CD4-positive, alpha-beta T cell (primary cell): ENCODE data around the gene MX2. TPM values are rescaled to one million over a fixed set of nuclear protein-coding genes. Genes with fewer than 3 reads are reported as not detected.

Source experiments
- ATAC-seq: fragments of 200-7000 bp; cut with Tn5 transposase; one replicate; pipeline ENCODE4 v1.10.0; 2022; ENCODE audit warnings: mild to moderate bottlenecking; ENCODE audit not compliant: poor library complexity
- CTCF ChIA-PET: fragments of 350-600 bp; sonication (Branson Sonifier 250); formaldehyde crosslinking; loops from one replicate; lab custom pipeline; 2021; ENCODE audit warnings: antibody characterized with exemption, inconsistent platforms; lab: Charles Lee
- POLR2A ChIA-PET: fragments of 350-600 bp; sonication (Branson Sonifier 250); formaldehyde crosslinking; loops from one replicate; lab custom pipeline; 2021; ENCODE audit warnings: antibody characterized with exemption, inconsistent platforms; lab: Charles Lee
- DNase-seq, 14 experiments: peaks; one replicate each; pipeline ENCODE4 v3.0.0-alpha.2; 2013 to 2020; ENCODE audit warnings: mixed read lengths in 2 of 14
- H3K27ac ChIP-seq, 2 donors: one replicate each; pipeline versions ENCODE4 v1.5.1 to v1.7.0; 2013; ENCODE audit warnings: low read length in 2 of 2, low read depth in 1 of 2, mild to moderate bottlenecking in 1 of 2
- H3K27me3 ChIP-seq, 2 experiments: 1 replicate in 1 of 2; 2 replicates in 1 of 2; pipeline versions ENCODE4 v1.6.1 to v1.7.0; 2013; ENCODE audit warnings: low read length in 2 of 2, control low read depth in 1 of 2, mild to moderate bottlenecking in 1 of 2, moderate library complexity in 1 of 2; ENCODE audit not compliant: insufficient read depth in 2 of 2, control insufficient read depth in 1 of 2
- H3K36me3 ChIP-seq: one replicate; pipeline ENCODE4 v1.6.1; 2013; ENCODE audit warnings: low read length, control low read depth; ENCODE audit not compliant: insufficient read depth
- H3K4me1 ChIP-seq: one replicate; pipeline ENCODE4 v1.6.1; 2013; ENCODE audit warnings: low read length, control low read depth; ENCODE audit not compliant: insufficient read depth
- H3K4me3 ChIP-seq: one replicate; pipeline ENCODE4 v1.5.1; 2013; ENCODE audit warnings: mild to moderate bottlenecking, low read length, moderate library complexity
- H3K9me3 ChIP-seq, 2 experiments: 1 replicate in 1 of 2; 2 replicates in 1 of 2; pipeline versions ENCODE4 v1.6.1 to v1.7.0; 2013; ENCODE audit warnings: low read length in 2 of 2, mild to moderate bottlenecking in 2 of 2, control low read depth in 1 of 2, moderate library complexity in 1 of 2; ENCODE audit not compliant: control insufficient read depth in 1 of 2, insufficient read depth in 1 of 2
- H3K27ac Mint-ChIP-seq: one replicate; pipeline ENCODE4 v1.8.0; 2020; ENCODE audit warnings: mixed read lengths
- H3K27me3 Mint-ChIP-seq: one replicate; pipeline ENCODE4 v1.8.0; 2021; ENCODE audit warnings: mixed read lengths
- H3K36me3 Mint-ChIP-seq: one replicate; pipeline ENCODE4 v1.8.0; 2021; ENCODE audit warnings: low read depth, mixed read lengths
- H3K4me1 Mint-ChIP-seq: one replicate; pipeline ENCODE4 v1.8.0; 2021; ENCODE audit warnings: low read depth, mixed read lengths
- H3K4me3 Mint-ChIP-seq: one replicate; pipeline ENCODE4 v1.8.0; 2020; ENCODE audit warnings: mild to moderate bottlenecking, mixed read lengths
- H3K9me3 Mint-ChIP-seq: one replicate; pipeline ENCODE4 v1.8.0; 2020; ENCODE audit warnings: mixed read lengths
- CTCF ChIP-seq: fragments of 200-600 bp; IDR thresholded peaks from one replicate; pipeline ENCODE4 v1.8.0; 2022; ENCODE audit warnings: antibody characterized with exemption, mild to moderate bottlenecking
- intact Hi-C, 2 experiments: fragments of 100-400 bp; cut with DNase I in 1 of 2; cut with micrococcal nuclease in 1 of 2; formaldehyde crosslinking; loops; one replicate each; pipeline versions ENCODE4 v1.15.1 to v1.9.0; 2023 to 2025; cut with DNase I, micrococcal nuclease
- total RNA-seq, 174 experiments: library from RNA in 2 of 174; stranded (reverse) in 2 of 174; gene quantifications; one replicate each; pipeline ENCODE4 v1.2.3 and lab custom pipeline; 2021 to 2026

The MX2 gene
- total RNA-seq, 2 experiments from 2014 or later: 77.8 to 87.1 TPM

DNA sequence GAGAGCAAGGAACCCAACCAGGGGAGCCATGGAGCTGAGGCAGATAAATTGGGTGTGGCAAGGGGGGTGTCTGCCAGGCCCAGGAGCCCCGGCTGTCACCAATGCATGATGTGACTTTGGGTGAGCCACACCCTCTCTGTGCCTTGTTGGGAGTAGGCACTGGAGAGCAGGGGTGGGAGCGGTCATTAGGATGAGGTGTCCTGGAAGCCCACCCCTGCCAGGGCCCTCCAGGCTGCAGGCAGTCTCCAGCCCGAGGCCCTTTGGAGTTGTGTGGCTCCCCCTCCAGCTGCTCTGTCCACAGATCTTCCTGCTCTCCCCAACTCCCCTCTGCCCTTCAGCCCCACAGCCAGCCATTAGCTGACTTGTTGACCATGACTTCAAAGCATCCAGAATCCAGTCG lies 11.4 kb downstream of the MX2 start:
- ATAC-seq: no peak
- H3K9me3 Mint-ChIP-seq: no peaks in the 10 kb centered on the region
- H3K4me3 Mint-ChIP-seq: no peak overlapping the region
- no peaks in the 10 kb centered on the region for H3K27me3 ChIP-seq
- no peak for DNase-seq
- intact Hi-C loops: loop anchor here (5.0 to 10.0 kb wide), 3 partner anchors 34 to 91 kb away; no protein-coding TSS in a partner anchor
- peaks cover 54% of the 10 kb centered on the region for H3K4me1 ChIP-seq
- H3K27ac ChIP-seq: no peak overlapping the region
- ChIA-PET CTCF (interaction anchor here (1.7 kb wide), 1 partner anchor 90 kb away, joined by 8 read pairs; no protein-coding TSS in a partner anchor), POLR2A (interaction anchor here (2.1 to 6.6 kb wide), 2 partner anchors 11 to 53 kb away, joined by 11 to 71 read pairs; partner anchors contain the start of genes MX1 and MX2)
- peaks cover 60% of the 10 kb centered on the region for H3K4me1 Mint-ChIP-seq
- no peak overlapping the region for H3K4me3 ChIP-seq
- H3K36me3 ChIP-seq: peaks cover 51% of the 10 kb centered on the region
- no peak overlapping the region for H3K27ac Mint-ChIP-seq
- no peaks in the 10 kb centered on the region for H3K27me3 Mint-ChIP-seq
- TF ChIP-seq CTCF: no peak
- H3K36me3 Mint-ChIP-seq: peaks cover 68% of the 10 kb centered on the region
- no peaks in the 10 kb centered on the region for H3K9me3 ChIP-seq

DNA sequence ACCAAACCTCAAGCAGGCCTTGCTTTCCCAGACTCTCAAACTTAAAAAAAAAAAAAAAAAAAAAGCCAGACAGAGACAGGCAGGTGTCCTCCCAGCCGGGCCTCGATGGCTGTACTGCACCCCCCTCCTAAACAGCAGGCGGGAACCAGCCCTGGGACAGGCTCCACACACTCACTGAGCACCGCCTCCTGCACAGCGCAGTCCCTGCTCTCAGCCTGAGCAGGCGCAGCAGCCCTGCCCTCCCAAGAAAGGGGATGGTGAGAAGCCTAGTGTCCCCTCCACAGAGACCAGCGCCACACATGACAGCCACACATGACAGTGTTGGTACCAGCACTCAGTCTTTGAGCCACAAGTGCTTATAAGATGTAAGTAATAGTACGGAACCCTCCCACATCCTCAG lies 11.9 kb downstream of the MX2 start:
- Mint-ChIP-seq H3K27me3 (no peaks in the 10 kb centered on the region), H3K4me3 (no peak overlapping the region), H3K36me3 (peaks cover 68% of the 10 kb centered on the region), H3K27ac (no peak overlapping the region), H3K9me3 (no peaks in the 10 kb centered on the region), H3K4me1 (peaks cover 55% of the 10 kb centered on the region)
- H3K36me3 ChIP-seq: peaks cover 52% of the 10 kb centered on the region
- ChIA-PET POLR2A (interaction anchor here (2.1 to 6.6 kb wide), 2 partner anchors 12 to 52 kb away, joined by 11 to 71 read pairs; partner anchors contain the start of genes MX1 and MX2), CTCF (interaction anchor here (1.7 kb wide), 1 partner anchor 91 kb away, joined by 8 read pairs; no protein-coding TSS in a partner anchor)
- TF ChIP-seq CTCF: no peak
- no peak for ATAC-seq
- DNase-seq: no peak
- H3K4me1 ChIP-seq: peaks cover 50% of the 10 kb centered on the region
- intact Hi-C loops: loop anchor here (1.0 to 10.0 kb wide), 4 partner anchors 34 to 91 kb away; no protein-coding TSS in a partner anchor
- H3K9me3 ChIP-seq: no peaks in the 10 kb centered on the region
- H3K4me3 ChIP-seq: no peak overlapping the region
- H3K27me3 ChIP-seq: no peaks in the 10 kb centered on the region
- no peak overlapping the region for H3K27ac ChIP-seq

- CTCF ChIA-PET: interaction anchor here (1.7 kb wide), 1 partner anchor 91 kb away, joined by 8 read pairs; no protein-coding TSS in a partner anchor
- Mint-ChIP-seq H3K4me1 (peaks cover 51% of the 10 kb centered on the region), H3K27ac (no peak overlapping the region), H3K36me3 (peaks cover 70% of the 10 kb centered on the region), H3K9me3 (no peaks in the 10 kb centered on the region), H3K4me3 (no peak overlapping the region), H3K27me3 (no peaks in the 10 kb centered on the region)
- H3K4me3 ChIP-seq: no peak overlapping the region
- H3K27ac ChIP-seq: no peak overlapping the region
- no peak for TF ChIP-seq CTCF
- ATAC-seq (no peak), DNase-seq (no peak)
- intact Hi-C loops: loop anchor here (1.0 to 10.0 kb wide), 4 partner anchors 33 to 92 kb away; no protein-coding TSS in a partner anchor
- peaks cover 45% of the 10 kb centered on the region for H3K4me1 ChIP-seq
- no peaks in the 10 kb centered on the region for H3K9me3 ChIP-seq
- H3K36me3 ChIP-seq: peaks cover 57% of the 10 kb centered on the region
- H3K27me3 ChIP-seq: no peaks in the 10 kb centered on the region
- POLR2A ChIA-PET: interaction anchor here (2.0 to 6.6 kb wide), 3 partner anchors 12 to 52 kb away, joined by 4 to 71 read pairs (median 11); partner anchors contain the start of genes MX1 and MX2
Measured at GRCh38 chr21:41374177-41374712, 12.4 kb downstream of the MX2 start.
